Stimulated activated CD8-positive, alpha-beta memory T cell treated with anti-CD3 and anti-CD28 coated beads, Interleukin-12 subunit alpha, Interleukin-12 subunit beta, amount 100 ng/mL, for 24 hours (primary cell): ENCODE results near the gene TMPO.
"Not testable (repeated sequence)": the region's sequence is repeated elsewhere in the genome, so short reads cannot be mapped to it uniquely, and the experiment has no call there.

ENCODE experiments used
- DNase-seq: peaks from one replicate; pipeline ENCODE4 v3.0.0-alpha.2; 2020; ENCODE audit errors: extremely low read depth

The TMPO gene

GRCh38 chr12:98511806-98512205 lies 3.6 kb upstream of the TMPO start:
- DNase-seq, result not testable (repeated sequence)

- no peak for DNase-seq
These were observed 1.7 kb upstream of the TMPO start for GRCh38 chr12:98513379-98514322.

DNA sequence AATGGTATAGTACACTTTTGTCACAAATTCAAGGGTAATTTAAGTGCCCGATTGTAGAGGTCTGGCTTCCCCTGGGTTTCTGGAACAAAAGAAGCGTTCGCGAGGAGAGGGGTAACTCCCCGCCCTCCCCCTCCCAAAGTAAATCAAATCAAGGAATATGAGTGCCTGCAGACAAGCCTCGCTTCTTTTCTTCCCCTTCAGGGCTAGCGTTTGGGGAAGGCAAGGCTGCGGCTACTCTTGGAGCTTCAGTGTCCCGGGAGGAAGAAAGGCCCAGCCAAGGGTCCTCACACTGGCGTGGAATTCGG lies 456 bp upstream of the TMPO start:
- no peak for DNase-seq

GRCh38 chr12:98516111-98516873 lies 902 bp downstream of the TMPO start:
- DNase-seq, result peak; percentile 66

DNA sequence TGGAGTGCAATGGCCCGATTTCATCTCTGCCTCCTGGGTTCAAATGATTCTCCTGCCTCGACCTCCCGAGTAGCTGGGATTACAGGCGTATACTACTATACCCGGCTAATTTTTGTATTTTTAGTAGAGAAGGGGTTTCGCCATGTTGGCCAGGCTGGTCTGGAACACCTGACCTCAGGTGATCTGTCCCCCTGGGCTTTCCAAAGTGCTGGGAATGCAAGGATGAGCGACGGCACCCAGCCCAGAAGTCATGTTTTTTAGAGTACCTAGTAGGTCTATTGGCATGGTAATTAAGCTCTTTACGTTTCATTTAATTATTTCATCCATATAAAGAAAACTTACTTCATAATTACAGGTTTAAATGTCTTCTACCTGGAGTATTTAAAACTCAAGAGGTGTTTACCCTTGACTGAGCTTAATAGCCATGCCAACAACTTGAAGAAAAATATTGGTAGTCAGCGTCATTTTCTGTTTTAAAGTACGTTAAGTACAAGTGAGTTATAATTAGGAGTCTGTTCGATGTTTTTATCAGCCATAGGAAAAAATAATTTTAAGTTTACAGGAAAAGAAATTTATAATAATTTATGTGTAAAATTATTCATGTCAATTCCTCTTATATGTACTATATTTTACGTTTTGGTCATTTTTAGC lies 4.0 kb downstream of the TMPO start:
- no peak for DNase-seq

DNA sequence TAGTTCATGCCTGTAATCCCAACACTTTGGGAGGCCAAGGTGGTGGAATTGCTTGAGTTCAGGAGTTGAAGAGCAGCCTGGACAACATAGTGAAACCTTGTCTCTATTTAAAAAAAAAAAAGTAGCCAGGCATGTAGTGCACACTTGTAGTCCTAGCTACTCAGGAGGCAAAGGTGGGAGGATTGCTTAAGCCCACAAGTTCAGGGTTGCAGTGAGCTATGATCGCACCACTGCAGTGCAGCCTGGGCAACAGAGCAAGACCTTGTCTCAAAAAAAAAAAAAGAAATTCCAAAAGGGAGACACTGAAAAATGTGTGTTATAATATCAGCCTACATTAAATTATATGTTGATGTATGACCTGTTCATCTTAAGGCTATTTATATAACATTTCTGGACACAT lies 14.7 kb downstream of the TMPO start:
- no peak for DNase-seq

DNA sequence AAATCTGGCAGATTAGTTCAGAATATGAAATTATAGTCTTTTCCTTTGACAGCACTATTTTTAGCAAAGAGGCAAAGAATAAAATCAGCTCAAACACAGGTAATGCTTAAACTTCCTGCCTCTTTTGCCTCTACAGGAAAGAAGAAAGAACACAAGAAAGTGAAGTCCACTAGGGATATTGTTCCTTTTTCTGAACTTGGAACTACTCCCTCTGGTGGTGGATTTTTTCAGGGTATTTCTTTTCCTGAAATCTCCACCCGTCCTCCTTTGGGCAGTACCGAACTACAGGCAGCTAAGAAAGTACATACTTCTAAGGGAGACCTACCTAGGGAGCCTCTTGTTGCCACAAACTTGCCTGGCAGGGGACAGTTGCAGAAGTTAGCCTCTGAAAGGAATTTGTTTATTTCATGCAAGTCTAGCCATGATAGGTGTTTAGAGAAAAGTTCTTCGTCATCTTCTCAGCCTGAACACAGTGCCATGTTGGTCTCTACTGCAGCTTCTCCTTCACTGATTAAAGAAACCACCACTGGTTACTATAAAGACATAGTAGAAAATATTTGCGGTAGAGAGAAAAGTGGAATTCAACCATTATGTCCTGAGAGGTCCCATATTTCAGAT lies 17.4 kb downstream of the TMPO start:
- DNase-seq, result no peak

GRCh38 chr12:98533723-98534251 lies 18.4 kb downstream of the TMPO start:
- DNase-seq, result no peak

DNA sequence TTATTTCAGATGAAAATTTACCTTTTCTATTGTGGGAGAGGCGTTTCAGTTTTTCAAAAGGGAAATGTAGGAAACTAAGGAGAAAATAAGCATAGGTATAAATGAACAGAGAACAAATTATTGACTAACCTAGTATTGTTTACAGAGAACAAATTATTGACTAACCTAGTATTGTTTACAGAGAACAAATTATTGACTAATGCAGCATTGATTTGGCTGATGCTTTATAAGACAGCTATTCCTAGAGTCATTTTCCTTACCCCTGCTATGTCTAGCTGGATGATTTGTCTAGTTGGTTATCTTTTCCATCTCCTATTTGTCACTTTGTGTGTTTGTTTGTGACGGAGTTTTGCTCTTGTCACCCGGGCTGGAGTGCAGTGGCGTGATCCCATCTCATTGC lies 22.6 kb downstream of the TMPO start:
- DNase-seq, result no peak

GRCh38 chr12:98543701-98544100 lies 28.3 kb downstream of the TMPO start:
- DNase-seq, result no peak

DNA sequence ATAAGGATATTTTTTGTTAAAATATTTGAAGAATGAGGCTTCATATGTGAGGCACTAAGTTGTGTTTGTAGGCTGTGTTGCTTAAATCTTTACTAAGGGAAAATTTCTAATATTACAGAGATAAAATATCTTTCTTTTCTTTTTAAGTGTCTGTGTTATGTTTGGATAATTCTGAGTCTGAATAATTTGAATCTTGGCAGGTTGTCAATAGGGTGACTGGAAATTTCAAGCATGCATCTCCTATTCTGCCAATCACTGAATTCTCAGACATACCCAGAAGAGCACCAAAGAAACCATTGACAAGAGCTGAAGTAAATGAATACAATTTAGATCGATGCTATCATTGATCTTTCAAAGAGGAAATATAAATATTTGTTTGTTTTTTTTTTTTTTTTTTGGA lies 29.4 kb downstream of the TMPO start:
- DNase-seq, result no peak

DNA sequence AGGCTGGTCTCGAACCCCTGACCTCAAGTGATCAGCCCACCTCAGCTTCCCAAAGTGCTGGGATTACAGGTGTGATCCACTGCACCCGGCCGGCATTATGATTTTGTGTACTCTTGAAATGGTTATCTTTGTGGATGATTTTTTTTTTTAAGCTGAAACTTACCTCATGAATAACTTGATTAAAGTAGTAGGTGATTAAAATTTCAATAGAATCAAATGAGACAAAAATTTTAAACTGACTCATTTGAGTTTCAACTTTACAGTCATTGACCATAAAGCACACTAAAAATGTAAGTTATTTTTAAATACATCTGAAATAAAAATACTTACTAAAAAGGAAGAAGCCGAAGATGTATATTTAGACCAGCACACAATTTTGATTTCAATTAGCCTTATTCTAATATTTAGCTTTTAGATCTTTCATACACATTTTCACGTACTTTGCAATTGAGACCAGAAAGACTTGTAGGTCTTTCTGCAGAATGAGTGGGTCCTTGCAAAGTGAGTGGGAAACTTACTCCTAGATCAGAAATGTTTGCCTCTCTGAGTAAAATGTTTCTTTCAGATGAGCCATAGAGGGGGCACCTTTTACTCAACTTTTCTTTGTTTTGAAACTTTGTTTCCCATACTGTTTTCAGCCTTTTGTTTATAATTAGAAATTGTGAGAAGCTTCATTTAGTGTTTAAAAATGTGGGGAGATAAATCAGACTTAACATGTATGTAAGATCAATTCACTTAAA lies 34.2 kb downstream of the TMPO start:
- no peak for DNase-seq

DNA sequence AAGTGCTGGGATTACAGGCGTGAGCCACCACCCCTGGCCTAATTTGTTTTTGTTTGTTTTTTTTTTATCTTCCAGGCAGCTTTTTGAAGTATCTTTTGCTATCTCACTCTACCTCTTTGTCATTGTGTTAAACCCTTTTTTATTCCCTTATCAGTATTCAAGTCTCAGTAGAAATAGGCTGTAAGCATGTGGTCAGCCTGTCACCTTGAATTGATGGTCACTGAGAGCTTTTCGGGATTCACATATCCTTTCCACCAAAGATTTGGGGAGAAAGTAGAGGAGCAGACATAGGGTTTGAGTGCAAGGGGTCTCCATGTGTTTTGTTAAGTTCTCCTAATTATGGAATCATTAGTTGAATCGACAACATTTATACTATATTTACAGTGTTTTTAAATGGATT lies 36.4 kb downstream of the TMPO start:
- no peak for DNase-seq

DNA sequence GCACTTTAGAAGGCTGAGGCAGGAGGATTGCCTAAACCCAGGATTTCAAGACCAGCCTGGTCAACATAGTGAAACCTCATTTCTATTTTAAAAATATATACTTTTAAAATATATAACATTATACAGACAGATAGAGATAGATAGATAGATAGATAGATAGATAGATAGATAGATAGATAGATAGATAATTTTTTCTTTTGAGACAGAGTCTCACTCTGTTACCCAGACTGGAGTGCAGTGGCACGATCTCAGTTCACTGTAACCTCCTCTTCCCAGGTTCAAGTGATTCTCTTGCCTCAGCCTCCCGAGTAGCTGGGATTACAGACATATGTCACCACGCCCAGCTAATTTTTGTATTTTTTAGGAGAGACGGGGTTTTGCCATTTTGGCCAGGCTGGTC lies 42.7 kb downstream of the TMPO start:
- not testable (repeated sequence) for DNase-seq

DNA sequence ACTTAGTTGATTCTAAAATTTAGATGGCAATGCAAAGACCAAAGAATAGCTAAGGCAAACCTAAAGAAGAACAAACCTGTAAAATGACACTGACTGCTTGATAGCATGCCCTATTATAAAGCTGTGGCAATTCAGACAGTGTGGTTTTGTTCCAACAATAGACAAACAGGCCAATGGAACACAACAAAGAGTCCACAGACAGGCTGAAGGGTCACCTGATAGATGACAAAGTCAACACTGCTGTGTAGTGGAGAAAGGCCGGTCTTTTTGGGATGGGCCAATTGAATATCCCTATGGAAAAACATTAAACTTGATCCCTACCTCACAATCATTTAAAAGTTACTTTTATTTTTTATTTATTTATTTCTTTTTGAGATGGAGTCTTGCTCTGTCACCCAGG lies 44.3 kb downstream of the TMPO start:
- no peak for DNase-seq

DNA sequence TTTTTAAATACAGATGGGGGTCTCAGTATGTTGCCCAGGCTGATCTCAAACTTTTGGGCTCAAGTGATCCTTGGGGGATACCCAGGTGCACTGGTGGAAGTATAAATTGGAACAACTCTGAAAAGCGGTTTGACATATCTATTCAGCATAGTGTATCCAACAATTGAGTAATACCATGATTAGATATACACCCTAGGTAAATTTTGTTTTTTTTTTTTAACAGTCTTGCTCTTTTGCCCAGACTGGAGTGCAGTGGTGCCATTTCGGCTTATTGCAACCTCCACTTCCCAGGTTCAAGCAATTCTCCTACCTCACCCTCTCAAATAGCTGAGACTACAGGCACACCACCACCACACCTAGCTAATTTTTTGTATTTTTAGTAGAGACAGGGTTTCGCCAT lies 46.5 kb downstream of the TMPO start:
- DNase-seq, result no peak

DNA sequence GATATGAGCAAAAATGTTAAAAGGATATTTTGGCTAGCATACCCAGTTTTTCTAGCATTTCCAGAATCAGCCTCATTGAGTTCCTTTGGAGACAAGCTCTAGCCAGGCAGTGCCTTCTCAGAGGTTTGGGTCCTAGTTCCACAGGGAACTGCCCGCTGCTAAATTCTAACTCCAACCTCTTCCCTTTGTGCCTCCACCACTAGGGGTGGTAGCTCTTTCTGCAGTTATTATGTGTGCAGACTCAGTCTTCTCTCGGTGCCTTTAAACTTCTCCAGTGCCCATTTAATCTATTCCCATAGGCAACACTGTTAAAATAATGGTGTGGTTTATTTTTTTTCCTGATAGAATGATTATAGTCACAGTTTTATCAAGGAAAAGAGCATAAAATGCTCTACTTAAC lies 56.6 kb downstream of the TMPO start:
- DNase-seq, result no peak

GRCh38 chr12:98574110-98574509 lies 58.7 kb downstream of the TMPO start:
- no peak for DNase-seq

DNA sequence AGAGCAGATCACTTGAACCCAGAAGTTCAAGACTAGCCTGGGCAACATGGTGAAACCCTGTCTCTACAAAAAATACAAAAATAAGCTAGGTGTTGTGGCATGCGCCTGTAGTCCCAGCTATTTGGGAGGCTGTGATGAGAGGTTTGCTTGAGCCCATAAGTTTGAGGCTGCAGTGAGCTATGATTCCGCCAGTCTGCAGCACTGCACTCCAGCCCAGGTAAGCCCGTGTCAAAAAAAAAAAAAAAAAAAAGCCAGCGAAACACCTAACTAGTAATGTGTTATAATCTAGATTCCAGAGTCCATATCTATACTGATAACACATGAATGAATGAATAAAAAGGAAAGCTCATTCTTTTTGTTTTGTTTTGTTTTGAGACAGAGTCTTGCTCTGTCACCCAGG lies 59.6 kb downstream of the TMPO start:
- DNase-seq, result no peak

DNA sequence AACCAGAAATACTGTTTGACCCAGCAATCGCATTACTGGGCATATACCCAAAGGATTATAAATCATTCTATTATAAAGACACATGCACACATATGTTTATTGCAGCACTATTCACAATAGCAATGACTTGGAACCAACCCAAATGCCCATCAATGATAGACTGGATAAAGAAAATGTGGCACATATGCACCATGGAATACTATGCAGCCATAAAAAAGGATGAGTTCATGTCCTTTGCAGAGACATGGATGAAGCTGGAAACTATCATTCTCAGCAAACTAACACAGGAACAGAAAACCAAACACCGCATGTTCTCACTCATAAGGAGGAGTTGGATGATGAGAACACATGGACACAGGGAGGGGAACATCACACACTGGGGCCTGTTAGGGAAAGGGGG lies 61.4 kb downstream of the TMPO start:
- DNase-seq, result not testable (repeated sequence)

GRCh38 chr12:98578392-98578791 lies 63.0 kb downstream of the TMPO start:
- DNase-seq, result no peak
